ENCODE data around the gene MACROD2. TPM values are rescaled to one million over a fixed set of nuclear protein-coding genes. Genes with fewer than 3 reads are reported as not detected.

The MACROD2 gene
- total RNA-seq, 1 donor from 2014 or later = not detected

- Mint-ChIP-seq H3K27me3 (ENCODE audit: insufficient read depth) (no peaks in the 10 kb centered on the region), H3K4me1 (ENCODE audit: low read depth) (no peaks in the 10 kb centered on the region), H3K36me3 (ENCODE audit: low read depth) (no peaks in the 10 kb centered on the region), H3K9me3 (peaks cover 8% of the 10 kb centered on the region), H3K4me3 (no peak overlapping the region), H3K27ac (no peak overlapping the region)
- DNase-seq (ENCODE audit: low spot score) = no peak
- intact Hi-C loops (cut with micrococcal nuclease) = no loop called here
These were observed 574.3 kb downstream of the MACROD2 start for GRCh38 chr20:14569641-14570040.

- Mint-ChIP-seq H3K36me3 (ENCODE audit: low read depth) (no peaks in the 10 kb centered on the region), H3K27me3 (ENCODE audit: insufficient read depth) (no peaks in the 10 kb centered on the region), H3K9me3 (peaks cover 4% of the 10 kb centered on the region), H3K27ac (no peak overlapping the region), H3K4me1 (ENCODE audit: low read depth) (no peaks in the 10 kb centered on the region), H3K4me3 (no peak overlapping the region)
- intact Hi-C loops (cut with micrococcal nuclease) = no loop called here
- no peak for DNase-seq (ENCODE audit: low spot score)
These were observed 575.5 kb downstream of the MACROD2 start for GRCh38 chr20:14570811-14571210.

- no peak overlapping the region for H3K27ac Mint-ChIP-seq
- H3K9me3 Mint-ChIP-seq = peaks cover 3% of the 10 kb centered on the region
- no peak overlapping the region for H3K4me3 Mint-ChIP-seq
- no peak for DNase-seq (ENCODE audit: low spot score)
- H3K27me3 Mint-ChIP-seq (ENCODE audit: insufficient read depth) = no peaks in the 10 kb centered on the region
- no peaks in the 10 kb centered on the region for H3K4me1 Mint-ChIP-seq (ENCODE audit: low read depth)
- no peaks in the 10 kb centered on the region for H3K36me3 Mint-ChIP-seq (ENCODE audit: low read depth)
- intact Hi-C loops (cut with micrococcal nuclease) = no loop called here
These were observed 578.4 kb downstream of the MACROD2 start for GRCh38 chr20:14573676-14574075.

- Mint-ChIP-seq H3K4me1 (ENCODE audit: low read depth) (no peaks in the 10 kb centered on the region), H3K4me3 (no peak overlapping the region), H3K36me3 (ENCODE audit: low read depth) (no peaks in the 10 kb centered on the region), H3K27ac (no peak overlapping the region), H3K9me3 (peaks cover 6% of the 10 kb centered on the region), H3K27me3 (ENCODE audit: insufficient read depth) (no peaks in the 10 kb centered on the region)
- no peak for DNase-seq (ENCODE audit: low spot score)
- intact Hi-C loops (cut with micrococcal nuclease) = no loop called here
These were observed 581.0 kb downstream of the MACROD2 start for GRCh38 chr20:14576196-14576877.

- DNase-seq (ENCODE audit: low spot score) = no peak
- peaks cover 8% of the 10 kb centered on the region for H3K9me3 Mint-ChIP-seq
- H3K4me3 Mint-ChIP-seq = no peak overlapping the region
- no peak overlapping the region for H3K27ac Mint-ChIP-seq
- intact Hi-C loops (cut with micrococcal nuclease) = no loop called here
- H3K27me3 Mint-ChIP-seq (ENCODE audit: insufficient read depth) = no peaks in the 10 kb centered on the region
- H3K4me1 Mint-ChIP-seq (ENCODE audit: low read depth) = no peaks in the 10 kb centered on the region
- H3K36me3 Mint-ChIP-seq (ENCODE audit: low read depth) = no peaks in the 10 kb centered on the region
These were observed 585.2 kb downstream of the MACROD2 start for GRCh38 chr20:14580418-14581074.

GRCh38 chr20:14581731-14582130 lies 586.4 kb downstream of the MACROD2 start:
- H3K4me3 Mint-ChIP-seq = no peak overlapping the region
- no peaks in the 10 kb centered on the region for H3K36me3 Mint-ChIP-seq (ENCODE audit: low read depth)
- peaks cover 8% of the 10 kb centered on the region for H3K9me3 Mint-ChIP-seq
- DNase-seq (ENCODE audit: low spot score) = no peak
- intact Hi-C loops (cut with micrococcal nuclease) = no loop called here
- H3K27me3 Mint-ChIP-seq (ENCODE audit: insufficient read depth) = no peaks in the 10 kb centered on the region
- H3K27ac Mint-ChIP-seq = no peak overlapping the region
- no peaks in the 10 kb centered on the region for H3K4me1 Mint-ChIP-seq (ENCODE audit: low read depth)

GRCh38 chr20:14582855-14583254 lies 587.5 kb downstream of the MACROD2 start:
- Mint-ChIP-seq H3K27ac (no peak overlapping the region), H3K4me1 (ENCODE audit: low read depth) (no peaks in the 10 kb centered on the region), H3K9me3 (peaks cover 8% of the 10 kb centered on the region), H3K36me3 (ENCODE audit: low read depth) (no peaks in the 10 kb centered on the region), H3K4me3 (no peak overlapping the region), H3K27me3 (ENCODE audit: insufficient read depth) (no peaks in the 10 kb centered on the region)
- DNase-seq (ENCODE audit: low spot score) = no peak
- intact Hi-C loops (cut with micrococcal nuclease) = no loop called here

GRCh38 chr20:14583413-14583812 lies 588.1 kb downstream of the MACROD2 start:
- no peak for DNase-seq (ENCODE audit: low spot score)
- H3K27me3 Mint-ChIP-seq (ENCODE audit: insufficient read depth) = no peaks in the 10 kb centered on the region
- peaks cover 8% of the 10 kb centered on the region for H3K9me3 Mint-ChIP-seq
- H3K36me3 Mint-ChIP-seq (ENCODE audit: low read depth) = no peaks in the 10 kb centered on the region
- no peak overlapping the region for H3K4me3 Mint-ChIP-seq
- intact Hi-C loops (cut with micrococcal nuclease) = no loop called here
- no peak overlapping the region for H3K27ac Mint-ChIP-seq
- H3K4me1 Mint-ChIP-seq (ENCODE audit: low read depth) = no peaks in the 10 kb centered on the region

- H3K27ac Mint-ChIP-seq = no peak overlapping the region
- H3K4me1 Mint-ChIP-seq (ENCODE audit: low read depth) = no peaks in the 10 kb centered on the region
- H3K9me3 Mint-ChIP-seq = peaks cover 3% of the 10 kb centered on the region
- no peaks in the 10 kb centered on the region for H3K36me3 Mint-ChIP-seq (ENCODE audit: low read depth)
- no peaks in the 10 kb centered on the region for H3K27me3 Mint-ChIP-seq (ENCODE audit: insufficient read depth)
- DNase-seq (ENCODE audit: low spot score) = no peak
- H3K4me3 Mint-ChIP-seq = no peak overlapping the region
- intact Hi-C loops (cut with micrococcal nuclease) = no loop called here
These were observed 594.1 kb downstream of the MACROD2 start for GRCh38 chr20:14589383-14589782.

GRCh38 chr20:14595051-14595450 lies 599.7 kb downstream of the MACROD2 start:
- DNase-seq (ENCODE audit: low spot score) = no peak
- H3K36me3 Mint-ChIP-seq (ENCODE audit: low read depth) = no peaks in the 10 kb centered on the region
- no peak overlapping the region for H3K27ac Mint-ChIP-seq
- no peaks in the 10 kb centered on the region for H3K4me1 Mint-ChIP-seq (ENCODE audit: low read depth)
- H3K9me3 Mint-ChIP-seq = peaks cover 6% of the 10 kb centered on the region
- H3K27me3 Mint-ChIP-seq (ENCODE audit: insufficient read depth) = no peaks in the 10 kb centered on the region
- no peak overlapping the region for H3K4me3 Mint-ChIP-seq
- intact Hi-C loops (cut with micrococcal nuclease) = no loop called here

- Mint-ChIP-seq H3K4me3 (no peak overlapping the region), H3K4me1 (ENCODE audit: low read depth) (no peaks in the 10 kb centered on the region)
These were observed 601.9 kb downstream of the MACROD2 start for GRCh38 chr20:14597206-14597715.

GRCh38 chr20:14599613-14600012 lies 604.3 kb downstream of the MACROD2 start:
- DNase-seq (ENCODE audit: low spot score) = no peak
- Mint-ChIP-seq H3K4me3 (no peak overlapping the region), H3K4me1 (ENCODE audit: low read depth) (no peaks in the 10 kb centered on the region), H3K9me3 (peaks cover 7% of the 10 kb centered on the region), H3K27me3 (ENCODE audit: insufficient read depth) (no peaks in the 10 kb centered on the region), H3K36me3 (ENCODE audit: low read depth) (no peaks in the 10 kb centered on the region), H3K27ac (no peak overlapping the region)
- intact Hi-C loops (cut with micrococcal nuclease) = no loop called here

More at GRCh38 chr20:14597206-14597715, 601.9 kb downstream of the MACROD2 start:
- intact Hi-C loops (cut with micrococcal nuclease) = no loop called here
- no peak for DNase-seq (ENCODE audit: low spot score)
- Mint-ChIP-seq H3K27me3 (ENCODE audit: insufficient read depth) (no peaks in the 10 kb centered on the region), H3K27ac (no peak overlapping the region), H3K9me3 (peaks cover 3% of the 10 kb centered on the region), H3K36me3 (ENCODE audit: low read depth) (no peaks in the 10 kb centered on the region)

- Mint-ChIP-seq H3K27ac (no peak overlapping the region), H3K27me3 (ENCODE audit: insufficient read depth) (no peaks in the 10 kb centered on the region), H3K4me1 (ENCODE audit: low read depth) (no peaks in the 10 kb centered on the region), H3K4me3 (no peak overlapping the region), H3K36me3 (ENCODE audit: low read depth) (no peaks in the 10 kb centered on the region), H3K9me3 (peaks cover 5% of the 10 kb centered on the region)
- DNase-seq (ENCODE audit: low spot score) = no peak
- intact Hi-C loops (cut with micrococcal nuclease) = no loop called here
These were observed 605.2 kb downstream of the MACROD2 start for GRCh38 chr20:14600527-14600926.
